ENCODE results near the gene PRSS27. TPM values are rescaled to one million over a fixed set of nuclear protein-coding genes. Genes with fewer than 3 reads are reported as not detected.

Gene PRSS27
- total RNA-seq, 1 donor from 2014 or later, result 0.11 TPM

GRCh38 chr16:2706611-2707311 is 13.3 kb downstream of the PRSS27 start:
- no peak for TF ChIP-seq CTCF (IDR thresholded peaks at IDR 0.05; ENCODE audit: borderline replicate concordance)
- DNase-seq, result no peak

GRCh38 chr16:2706085-2706484 is 13.9 kb downstream of the PRSS27 start:
- peaks cover 62% of the 10 kb centered on the region for H3K36me3 ChIP-seq
- no peak for DNase-seq
- no peaks in the 10 kb centered on the region for H3K9me3 ChIP-seq (replicated peaks)
- intact Hi-C loops (cut with micrococcal nuclease), result no loop called here
- H3K4me1 ChIP-seq, result peaks cover 28% of the 10 kb centered on the region
- no peak overlapping the region for H3K4me3 ChIP-seq
- H3K27ac ChIP-seq (replicated peaks), result no peak overlapping the region
- no peak for TF ChIP-seq CTCF (IDR thresholded peaks at IDR 0.05; ENCODE audit: borderline replicate concordance)
- no peaks in the 10 kb centered on the region for H3K27me3 ChIP-seq (ENCODE audit: low read depth)

More at GRCh38 chr16:2706611-2707311, 13.3 kb downstream of the PRSS27 start:
- no peaks in the 10 kb centered on the region for H3K9me3 ChIP-seq (replicated peaks)
- H3K27ac ChIP-seq (replicated peaks), result no peak overlapping the region
- H3K4me3 ChIP-seq, result no peak overlapping the region
- H3K36me3 ChIP-seq, result peaks cover 57% of the 10 kb centered on the region
- peaks cover 28% of the 10 kb centered on the region for H3K4me1 ChIP-seq
- no peaks in the 10 kb centered on the region for H3K27me3 ChIP-seq (ENCODE audit: low read depth)
- intact Hi-C loops (cut with micrococcal nuclease), result no loop called here

- peaks cover 28% of the 10 kb centered on the region for H3K4me1 ChIP-seq
- no peaks in the 10 kb centered on the region for H3K9me3 ChIP-seq (replicated peaks)
- DNase-seq, result no peak
- TF ChIP-seq CTCF (IDR thresholded peaks at IDR 0.05; ENCODE audit: borderline replicate concordance), result no peak
- H3K27ac ChIP-seq (replicated peaks), result no peak overlapping the region
- intact Hi-C loops (cut with micrococcal nuclease), result no loop called here
- H3K4me3 ChIP-seq, result no peak overlapping the region
- H3K27me3 ChIP-seq (ENCODE audit: low read depth), result no peaks in the 10 kb centered on the region
- H3K36me3 ChIP-seq, result peaks cover 70% of the 10 kb centered on the region
These were observed 14.7 kb downstream of the PRSS27 start for GRCh38 chr16:2705351-2705750.

GRCh38 chr16:2704983-2705275 is 15.1 kb downstream of the PRSS27 start:
- Histone ChIP-seq H3K27me3 (ENCODE audit: low read depth) (no peaks in the 10 kb centered on the region), H3K27ac (replicated peaks) (no peak overlapping the region), H3K4me1 (peaks cover 28% of the 10 kb centered on the region), H3K9me3 (replicated peaks) (no peaks in the 10 kb centered on the region), H3K36me3 (peaks cover 74% of the 10 kb centered on the region), H3K4me3 (no peak overlapping the region)
- intact Hi-C loops (cut with micrococcal nuclease), result no loop called here
- TF ChIP-seq CTCF (IDR thresholded peaks at IDR 0.05; ENCODE audit: borderline replicate concordance), result no peak
- DNase-seq, result no peak

GRCh38 chr16:2704166-2704982 is 15.7 kb downstream of the PRSS27 start:
- Histone ChIP-seq H3K4me1 (peaks cover 28% of the 10 kb centered on the region), H3K4me3 (no peak overlapping the region), H3K9me3 (replicated peaks) (no peaks in the 10 kb centered on the region), H3K27me3 (ENCODE audit: low read depth) (no peaks in the 10 kb centered on the region), H3K27ac (replicated peaks) (peak overlapping the region; percentile 73), H3K36me3 (peaks cover 80% of the 10 kb centered on the region)
- DNase-seq, result no peak
- TF ChIP-seq CTCF (IDR thresholded peaks at IDR 0.05; ENCODE audit: borderline replicate concordance), result no peak
- intact Hi-C loops (cut with micrococcal nuclease), result no loop called here
